ENCODE measurements around the gene OBSCN.

Gene OBSCN

GRCh38 chr1:228279011-228279721, 71.3 kb downstream of the OBSCN start:
- in situ Hi-C loops (cut with HindIII; ENCODE audit: low sequenced_read_pairs) = no loop called here
- DNase-seq (ENCODE audit: low read depth, low spot score) = no peak

GRCh38 chr1:228279722-228280105, 71.9 kb downstream of the OBSCN start:
- no peak for DNase-seq (ENCODE audit: low read depth, low spot score)
- TF ChIP-seq CTCF (IDR thresholded peaks at IDR 0.05; ENCODE audit: low read depth, low read length) = no peak
- in situ Hi-C loops (cut with HindIII; ENCODE audit: low sequenced_read_pairs) = no loop called here
- H3K4me3 ChIP-seq (ENCODE audit: low read depth, low read length) = no peak overlapping the region

More at GRCh38 chr1:228279011-228279721, 71.3 kb downstream of the OBSCN start:
- no peak overlapping the region for H3K4me3 ChIP-seq (ENCODE audit: low read depth, low read length)
- no peak for TF ChIP-seq CTCF (IDR thresholded peaks at IDR 0.05; ENCODE audit: low read depth, low read length)

GRCh38 chr1:228280106-228280901, 72.5 kb downstream of the OBSCN start:
- no peak for TF ChIP-seq CTCF (IDR thresholded peaks at IDR 0.05; ENCODE audit: low read depth, low read length)
- in situ Hi-C loops (cut with HindIII; ENCODE audit: low sequenced_read_pairs) = no loop called here
- H3K4me3 ChIP-seq (ENCODE audit: low read depth, low read length) = no peak overlapping the region
- DNase-seq (ENCODE audit: low read depth, low spot score) = no peak

- in situ Hi-C loops (cut with HindIII; ENCODE audit: low sequenced_read_pairs) = no loop called here
- DNase-seq (ENCODE audit: low read depth, low spot score) = no peak
Measured at GRCh38 chr1:228280961-228281591, 73.2 kb downstream of the OBSCN start.

GRCh38 chr1:228281631-228282328, 73.9 kb downstream of the OBSCN start:
- in situ Hi-C loops (cut with HindIII; ENCODE audit: low sequenced_read_pairs) = no loop called here
- H3K4me3 ChIP-seq (ENCODE audit: low read depth, low read length) = no peak overlapping the region
- no peak for DNase-seq (ENCODE audit: low read depth, low spot score)
- no peak for TF ChIP-seq CTCF (IDR thresholded peaks at IDR 0.05; ENCODE audit: low read depth, low read length)

More at GRCh38 chr1:228280961-228281591, 73.2 kb downstream of the OBSCN start:
- TF ChIP-seq CTCF (IDR thresholded peaks at IDR 0.05; ENCODE audit: low read depth, low read length) = no peak
- H3K4me3 ChIP-seq (ENCODE audit: low read depth, low read length) = no peak overlapping the region
